ENCODE data around the gene UNC80.

- no peak for TF ChIP-seq CTCF (IDR thresholded peaks at IDR 0.05)
- no peak for TF ChIP-seq POLR2A (IDR thresholded peaks at IDR 0.05)
These were observed 93.2 kb downstream of the UNC80 start for GRCh38 chr2:209864716-209865295.

Measured in Peyer's patch (tissue), 4 donors.